Right ventricle myocardium superior (tissue), 1 donor: ENCODE data around the gene AAR2. TPM values are rescaled to one million over a fixed set of nuclear protein-coding genes. Genes with fewer than 3 reads are reported as not detected.

Source experiments
- ATAC-seq: fragments of 200-7000 bp; cut with Tn5 transposase; one replicate; pipeline ENCODE4 v1.9.1; 2020; ENCODE audit warnings: mild to moderate bottlenecking; ENCODE audit not compliant: poor library complexity
- DNase-seq: peaks from one replicate; pipeline ENCODE4 v3.0.0-alpha.2; 2020
- intact Hi-C: fragments of 100-400 bp; cut with DNase I; formaldehyde crosslinking; loops from one replicate; pipeline ENCODE4 v1.11.2; 2022
- total RNA-seq: library from RNA; stranded (reverse); fragmentation: NEBNext Ultra II Directional; extraction: Animal tissue kit (Norgen Biotek cat#: 25700); gene quantifications from one replicate; pipeline ENCODE4 v1.2.1, GENCODE V29; 2021
- donor health status: DM: no; HTN: yes; CAD: no; lungs with severe emphysema.

AAR2 gene
- total RNA-seq, 1 donor from 2014 or later: 12.7 TPM

DNA sequence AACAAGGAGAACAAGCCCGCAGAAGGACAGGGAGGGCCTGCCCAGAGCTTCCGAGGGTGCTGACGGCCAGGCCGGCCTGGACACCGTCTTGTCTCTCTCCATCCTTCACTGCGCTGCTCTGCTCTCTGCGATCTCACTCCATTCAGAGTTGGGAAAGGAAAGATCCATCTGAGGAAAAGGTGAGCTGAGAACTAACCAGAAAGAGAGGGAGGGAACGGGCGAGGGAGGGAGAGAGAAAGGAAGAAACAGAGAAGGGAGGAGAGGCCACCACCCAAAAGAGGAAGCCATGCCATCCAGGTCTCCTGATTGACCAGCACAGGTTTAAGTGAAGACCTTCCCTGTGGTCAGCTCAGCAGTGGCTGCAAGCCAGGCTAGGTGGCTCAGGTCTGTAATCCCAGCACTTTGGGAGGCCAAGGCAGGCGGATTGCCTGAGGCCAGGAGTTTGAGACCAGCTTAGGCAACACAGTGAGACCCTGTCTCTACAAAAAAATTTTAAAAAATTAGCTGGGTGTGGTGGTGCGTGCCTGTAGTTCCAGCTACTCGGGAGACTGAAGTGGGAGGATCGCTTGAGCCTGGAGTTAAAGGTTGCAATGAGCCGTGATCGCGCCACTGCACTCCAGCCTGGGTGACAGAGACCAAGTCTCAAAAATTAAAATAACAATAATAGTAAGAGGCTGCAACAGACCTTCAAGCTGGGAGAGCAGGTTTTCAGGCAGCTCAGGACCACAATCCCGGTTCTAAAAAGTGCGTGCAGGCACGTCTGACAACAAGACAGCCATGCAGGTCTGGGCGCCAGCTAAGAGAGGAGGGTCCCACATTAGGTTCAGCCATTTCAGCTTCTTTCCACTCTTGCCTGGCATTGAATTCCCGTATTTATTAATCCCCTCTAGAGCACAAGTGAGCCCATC, 35.6 kb downstream of the AAR2 start:
- no peak for DNase-seq
- intact Hi-C loops: no loop called here
- ATAC-seq: no peak

DNA sequence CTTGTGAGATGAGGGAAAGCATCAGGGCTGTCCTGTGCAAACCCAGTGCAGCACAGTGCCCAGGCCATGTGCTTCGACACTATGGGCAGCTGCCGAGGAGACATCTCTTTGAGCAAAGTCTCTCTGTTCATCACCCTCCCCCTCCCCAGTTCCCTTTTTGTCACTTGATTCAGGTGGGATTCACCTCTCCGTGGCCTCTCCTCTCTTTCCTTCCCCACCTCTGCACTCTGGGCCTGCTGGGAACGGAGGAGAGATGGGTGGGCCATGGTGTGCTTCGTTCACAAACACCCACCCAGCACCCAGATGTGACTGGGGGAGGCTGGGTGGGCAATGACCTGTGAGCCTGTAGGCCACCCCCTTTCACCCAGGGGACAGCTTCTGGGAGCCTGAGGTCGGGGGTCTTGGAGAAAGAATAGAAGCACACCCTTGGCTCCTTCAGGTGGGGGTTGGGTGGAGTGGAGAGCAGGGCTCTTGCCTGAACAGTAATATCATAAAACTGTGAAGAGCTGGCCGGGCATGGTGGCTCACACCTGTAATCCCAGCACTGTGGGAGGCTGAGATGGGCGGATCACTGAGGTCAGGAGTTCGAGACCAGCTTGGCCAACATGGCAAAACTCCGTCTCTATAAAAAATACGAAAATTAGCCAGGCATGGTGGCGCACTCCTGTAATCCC, 36.4 kb downstream of the AAR2 start:
- DNase-seq: no peak
- intact Hi-C loops: no loop called here
- no peak for ATAC-seq

DNA sequence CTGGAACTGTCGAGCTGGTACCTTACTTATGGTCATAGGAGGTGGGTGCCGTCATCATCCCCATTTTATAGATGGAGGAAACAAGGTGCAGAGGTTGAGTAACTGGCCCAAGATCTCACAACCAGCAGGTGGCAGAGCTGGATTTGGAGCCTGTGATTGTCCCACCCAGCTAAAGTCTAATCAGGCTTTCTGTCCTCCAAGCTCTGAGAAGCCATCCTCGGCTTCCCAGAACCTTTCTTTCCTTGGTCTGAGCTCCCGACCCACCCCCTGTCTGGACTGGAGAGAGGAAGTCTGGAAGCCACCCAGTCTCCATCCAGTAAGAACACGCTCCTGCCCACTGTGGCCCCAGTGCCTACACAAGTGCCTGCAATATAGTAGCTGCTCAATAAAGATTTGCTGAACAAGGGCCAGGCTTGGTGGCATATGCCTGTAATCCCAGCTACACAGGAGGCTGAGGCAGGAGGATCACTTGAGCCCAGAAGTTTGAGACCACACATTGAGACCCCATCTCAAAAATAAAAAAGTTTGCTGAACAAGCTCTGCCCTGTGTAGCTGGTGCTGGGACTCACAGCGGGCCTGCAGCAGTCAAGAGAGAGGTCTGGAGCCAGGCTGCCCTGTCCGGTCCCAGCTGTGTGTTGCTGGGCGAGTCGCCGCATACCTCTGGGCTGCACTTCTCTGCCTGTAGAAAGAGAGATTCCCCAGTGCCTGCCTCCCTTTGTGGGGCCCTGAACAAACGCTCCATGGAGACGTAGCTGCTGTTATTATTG, 37.3 kb downstream of the AAR2 start:
- intact Hi-C loops: no loop called here
- DNase-seq (no peak), ATAC-seq (no peak)

DNA sequence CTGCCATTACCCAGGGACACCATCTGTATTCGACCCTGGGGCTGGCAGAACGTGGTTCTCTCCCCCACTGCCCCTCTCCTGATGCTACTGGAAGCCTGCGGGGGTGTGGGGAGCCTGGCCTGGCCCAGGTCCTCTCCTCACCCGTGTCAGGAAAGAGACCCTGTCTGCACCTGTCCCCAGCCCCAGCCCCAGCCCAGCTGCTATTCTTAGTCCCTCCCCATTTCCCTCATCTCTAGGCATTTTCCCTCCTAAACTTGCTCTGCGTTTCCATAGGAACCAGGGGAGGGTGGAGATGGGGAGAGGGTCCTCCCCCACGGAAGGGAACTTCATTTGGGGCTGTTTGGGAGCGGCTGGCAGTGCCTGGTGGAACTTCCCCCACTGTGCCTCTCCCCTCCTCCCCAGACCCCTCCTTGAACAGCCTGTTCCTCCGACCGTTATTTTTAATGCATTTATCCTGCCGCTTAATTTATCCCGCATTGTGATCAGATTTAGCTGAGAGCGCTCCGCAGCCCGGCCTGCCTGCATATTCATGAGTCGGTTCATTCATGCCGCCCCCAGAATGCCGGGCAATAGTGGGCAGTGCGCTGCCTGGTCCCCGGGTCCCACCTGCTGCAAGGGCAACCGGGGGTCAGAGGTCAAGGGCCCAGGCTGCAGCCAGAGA, 38.0 kb downstream of the AAR2 start:
- no peak for DNase-seq
- intact Hi-C loops: no loop called here
- ATAC-seq: no peak

DNA sequence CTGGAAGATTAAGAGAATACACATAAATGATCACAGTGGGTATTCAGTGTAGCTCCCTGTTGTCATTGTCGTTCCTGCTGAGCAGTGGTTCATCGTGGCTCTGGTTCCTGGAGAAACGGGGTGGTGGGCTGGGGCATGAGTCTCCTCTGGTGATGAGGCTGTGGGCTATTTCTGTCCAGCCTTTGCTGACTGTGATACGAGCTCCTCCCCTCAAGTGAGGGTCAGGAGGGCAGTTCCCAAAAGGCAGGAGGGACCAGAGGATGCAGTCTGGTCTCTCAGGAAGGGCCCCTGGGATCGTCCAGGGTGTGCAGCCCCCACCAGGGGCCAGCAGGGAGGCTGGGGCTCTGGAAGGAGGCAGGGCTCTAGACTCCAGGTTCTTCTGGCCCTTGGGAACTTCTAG, 38.7 kb downstream of the AAR2 start:
- ATAC-seq (no peak), DNase-seq (no peak)
- intact Hi-C loops: no loop called here

DNA sequence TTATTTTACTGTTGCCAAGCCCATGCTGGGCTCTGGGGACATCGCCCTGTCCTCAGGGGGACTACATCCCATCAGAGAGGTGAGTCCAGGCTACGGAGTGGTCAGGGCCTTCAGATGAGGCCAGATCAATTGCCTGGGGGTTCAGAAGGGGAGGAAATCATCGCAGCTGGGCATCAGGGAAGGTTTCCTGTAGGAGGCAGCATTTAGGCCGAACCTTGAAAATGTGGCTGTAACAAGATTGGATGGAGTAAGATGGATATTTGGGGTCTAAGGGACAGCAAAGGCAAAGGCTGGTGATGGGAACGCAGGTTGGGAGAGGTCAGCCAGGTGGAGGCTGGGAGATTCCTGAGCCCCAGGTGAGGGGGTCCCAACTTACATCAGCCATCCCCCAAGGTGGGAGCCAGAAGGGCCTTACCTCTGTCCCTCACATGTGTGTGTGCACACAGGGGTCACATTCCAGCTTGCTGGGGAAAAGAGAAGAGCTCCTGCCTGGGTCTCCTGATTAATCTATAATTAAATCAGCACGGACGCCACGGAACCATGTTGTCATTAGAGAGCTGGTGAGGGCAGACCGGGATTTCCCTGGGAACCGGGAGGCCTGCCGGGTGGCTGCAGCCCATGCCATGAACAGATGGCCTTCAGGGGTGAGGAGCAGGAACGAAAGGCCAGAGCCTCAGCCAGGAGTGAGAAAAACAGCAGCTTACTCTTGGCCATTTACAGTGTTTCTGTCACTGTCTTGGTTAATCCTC, 39.3 kb downstream of the AAR2 start:
- intact Hi-C loops: no loop called here
- no peak for DNase-seq

DNA sequence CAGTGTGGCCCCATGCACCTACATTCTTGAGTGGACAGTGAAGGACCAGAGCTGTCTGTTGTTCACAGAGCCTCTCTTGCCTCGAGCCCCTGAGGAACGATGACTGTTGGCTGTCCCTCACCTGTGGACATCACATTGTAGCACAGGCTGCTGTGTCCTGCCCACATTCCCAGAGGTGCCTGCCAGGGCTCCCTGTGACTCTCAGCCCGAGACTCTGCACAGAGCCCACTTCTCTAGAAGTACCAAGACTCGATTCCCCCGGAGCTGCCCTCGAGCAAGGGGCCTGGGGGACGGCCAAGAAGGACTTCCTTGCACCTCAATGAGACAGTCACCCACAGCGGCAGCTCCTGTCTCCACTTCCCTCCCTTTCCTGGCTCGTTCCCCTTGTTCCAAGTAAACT, 41.3 kb downstream of the AAR2 start:
- no peak for DNase-seq
- intact Hi-C loops: no loop called here
- ATAC-seq: no peak

More for the DNA sequence above, 39.3 kb downstream of the AAR2 start:
- ATAC-seq: no peak

DNA sequence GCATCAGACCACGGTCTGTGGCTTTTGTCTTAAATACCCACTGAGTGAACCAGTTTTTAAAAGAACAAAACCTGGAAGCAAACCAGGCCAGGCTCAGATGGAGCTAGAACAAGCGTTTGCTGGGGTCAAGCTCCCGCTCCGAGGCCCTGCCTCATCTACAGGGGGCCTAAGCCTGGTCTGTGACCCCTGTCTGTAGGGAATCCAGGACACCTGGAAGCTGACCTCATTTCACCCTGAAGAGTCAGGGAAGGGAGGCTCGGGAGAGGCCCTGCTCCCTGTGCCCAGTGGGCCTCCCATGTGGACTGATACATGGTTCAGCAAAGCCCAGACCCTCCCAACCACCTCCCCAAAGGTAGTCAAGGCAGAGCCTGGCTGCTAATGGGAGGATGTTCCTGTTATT, 43.1 kb downstream of the AAR2 start:
- DNase-seq (no peak), ATAC-seq (no peak)
- intact Hi-C loops: no loop called here

DNA sequence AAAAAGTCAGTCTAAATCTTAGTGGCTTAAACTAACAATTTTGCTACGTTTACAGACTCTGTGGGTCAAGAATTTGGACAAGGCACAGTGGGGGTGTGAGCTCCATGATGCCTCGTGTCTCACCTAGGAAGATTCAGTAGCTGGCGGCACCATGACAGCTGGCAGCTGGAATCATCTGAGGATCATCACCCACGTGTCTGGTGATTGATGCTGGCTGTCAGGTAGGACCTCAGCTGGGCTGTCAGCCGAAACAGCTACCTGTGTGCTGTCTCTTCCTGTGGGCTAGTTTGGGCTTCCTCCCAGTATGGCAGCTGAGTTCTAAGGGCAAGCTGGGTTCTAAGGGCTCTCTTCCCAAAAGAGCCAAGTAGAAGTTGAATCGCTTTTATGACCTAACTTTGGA, 43.5 kb downstream of the AAR2 start:
- DNase-seq (no peak), ATAC-seq (no peak)
- intact Hi-C loops: no loop called here

DNA sequence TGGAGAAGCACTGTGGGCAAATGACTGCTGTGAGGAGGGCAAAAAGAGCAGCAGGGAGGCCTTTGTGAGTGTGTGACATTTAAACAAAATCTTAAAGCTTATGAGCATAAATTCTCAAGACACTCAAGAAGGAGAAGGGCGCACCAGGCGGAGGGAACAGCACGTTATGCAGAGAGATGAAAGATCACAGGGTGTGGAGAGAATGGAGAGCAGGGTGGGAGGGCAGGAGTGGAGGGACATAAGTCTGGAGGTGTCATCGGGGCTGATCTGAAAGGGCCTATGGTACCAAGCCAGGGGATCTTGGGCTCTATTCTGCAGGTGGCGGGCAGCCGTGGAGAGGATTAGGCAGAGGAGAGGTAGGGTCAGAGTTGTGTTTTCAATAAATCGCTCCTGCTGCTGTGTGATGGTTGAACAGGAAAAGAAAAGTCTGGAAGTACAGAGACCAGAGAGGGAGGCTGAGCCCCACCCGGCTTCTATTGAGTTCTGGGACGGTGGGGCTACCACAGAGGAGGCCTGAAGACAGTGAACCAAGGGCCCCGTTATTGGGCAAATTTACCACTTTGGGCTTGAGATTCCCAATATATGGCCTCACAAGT, 45.6 kb downstream of the AAR2 start:
- ATAC-seq (no peak), DNase-seq (no peak)
- intact Hi-C loops: no loop called here

DNA sequence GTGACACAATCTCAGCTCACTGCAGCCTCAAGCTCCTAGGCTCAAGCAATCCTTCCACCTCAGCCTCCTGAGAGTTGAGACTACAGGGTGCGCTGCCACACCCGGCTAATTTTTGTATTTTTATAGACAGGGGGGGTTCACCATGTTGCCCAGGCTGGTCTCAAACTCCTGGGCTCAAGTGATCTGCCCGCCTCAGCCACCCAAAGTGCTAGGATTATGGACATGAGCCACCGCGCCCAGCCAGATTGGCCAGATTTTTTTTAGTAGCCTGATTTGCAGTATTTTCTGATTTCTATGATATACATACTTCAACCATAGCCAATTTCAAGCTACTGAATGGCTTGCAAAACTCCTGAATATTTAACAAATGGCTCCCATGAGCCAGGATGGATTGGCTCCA, 48.5 kb downstream of the AAR2 start:
- DNase-seq: no peak
- no peak for ATAC-seq
- intact Hi-C loops: no loop called here

DNA sequence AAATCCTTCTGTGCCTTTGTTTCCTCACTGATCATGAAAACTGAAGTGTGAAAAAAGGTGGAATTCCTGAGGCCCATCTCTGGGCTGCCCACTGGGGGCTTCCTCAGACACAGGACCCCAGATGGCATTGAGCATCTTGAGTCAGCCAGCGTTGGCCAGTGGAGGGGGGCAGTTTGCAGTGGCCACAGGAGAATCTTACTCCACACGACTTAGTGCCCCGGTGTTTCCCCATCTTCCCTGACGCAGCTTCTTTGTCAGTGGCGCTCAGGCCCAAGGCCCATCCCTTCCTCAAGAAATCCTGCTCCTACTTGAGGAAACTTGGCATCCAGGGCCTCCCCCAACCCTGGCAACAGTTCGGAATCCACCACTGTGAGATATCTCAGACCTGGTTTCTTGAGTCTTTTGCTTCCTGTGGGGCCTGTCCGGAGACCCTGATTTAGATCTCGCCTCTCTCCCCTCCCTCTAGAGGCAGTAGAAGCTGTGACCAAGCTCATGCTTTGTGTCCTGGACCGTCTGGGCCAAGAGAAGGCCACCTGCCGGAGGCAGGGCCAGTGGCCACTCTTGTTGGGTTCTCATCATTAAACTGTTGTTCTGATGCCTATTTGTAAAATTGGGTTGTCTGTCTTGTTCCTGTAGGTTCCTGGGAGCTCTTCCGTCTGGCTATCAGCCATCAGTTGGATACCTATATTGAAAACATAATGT, 49.6 kb downstream of the AAR2 start:
- ATAC-seq (no peak), DNase-seq (no peak)

DNA sequence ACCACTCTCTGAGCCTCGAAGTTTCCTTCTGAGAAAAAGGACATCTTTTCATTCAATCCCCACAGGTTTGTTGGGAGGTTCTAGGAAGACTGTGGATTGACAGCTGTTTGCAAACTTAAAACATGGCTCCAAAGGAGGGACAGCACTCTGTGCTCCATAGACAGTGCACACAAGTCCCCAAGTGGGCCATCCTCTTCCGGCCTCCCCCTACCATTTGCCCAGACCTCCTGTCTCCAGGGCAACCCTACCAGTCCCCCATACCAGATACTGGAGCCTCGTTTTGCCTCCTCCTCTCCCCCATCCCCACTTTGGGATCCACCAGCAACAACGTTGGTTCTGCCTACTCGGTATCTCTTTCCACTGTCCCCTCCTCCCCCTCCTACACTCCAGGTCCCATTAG, 61.4 kb downstream of the AAR2 start:
- no peak for DNase-seq
- ATAC-seq: no peak
- intact Hi-C loops: no loop called here

More for the DNA sequence above, 49.6 kb downstream of the AAR2 start:
- intact Hi-C loops: no loop called here

DNA sequence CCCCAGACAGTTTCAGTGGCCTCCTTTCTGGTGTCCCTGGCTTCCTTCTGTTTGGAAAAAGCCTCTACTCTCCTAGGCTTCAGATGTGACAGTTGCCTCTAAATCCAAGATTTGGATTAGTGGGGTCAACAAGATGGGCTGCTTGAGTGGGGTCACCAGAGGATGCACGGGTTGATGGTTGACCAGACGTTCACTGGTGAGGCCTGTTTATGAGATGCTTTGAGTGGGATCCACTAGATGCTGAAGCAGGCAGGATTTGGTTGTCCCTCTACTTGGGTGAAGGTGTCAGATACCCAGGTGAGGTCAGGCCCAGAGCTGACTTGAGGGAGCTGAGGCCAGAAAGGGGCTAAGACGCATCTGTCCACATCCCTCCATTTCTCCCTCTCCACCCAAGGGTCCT, 61.8 kb downstream of the AAR2 start:
- DNase-seq (no peak), ATAC-seq (no peak)
- intact Hi-C loops: no loop called here

DNA sequence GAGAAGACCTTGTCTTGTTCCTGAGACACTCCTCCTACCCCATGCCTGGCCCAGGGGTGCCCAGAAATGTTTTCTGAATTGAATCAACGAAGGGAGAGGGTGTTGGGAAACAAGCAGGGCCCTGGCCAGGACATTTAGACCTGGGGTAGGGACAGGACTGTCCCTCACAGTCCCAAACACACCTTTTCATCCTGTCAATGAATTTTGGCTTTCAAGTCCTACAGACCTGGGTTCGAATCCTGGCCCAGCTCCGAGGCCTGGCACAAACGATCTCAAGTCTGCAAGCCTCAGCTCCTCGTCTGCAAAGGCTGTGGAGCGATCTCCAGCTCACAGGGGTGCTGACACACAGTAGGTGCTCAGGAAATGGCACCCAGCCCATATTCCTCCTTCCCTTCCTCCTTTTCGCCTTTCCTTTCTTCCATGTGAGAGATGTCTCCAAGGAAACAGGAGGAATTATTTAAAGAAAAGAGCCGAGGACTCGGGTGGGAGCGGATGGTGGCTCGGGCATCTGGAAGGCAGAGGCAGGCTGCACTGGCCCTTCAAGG, 62.6 kb downstream of the AAR2 start:
- ATAC-seq: no peak
- intact Hi-C loops: no loop called here
- no peak for DNase-seq

DNA sequence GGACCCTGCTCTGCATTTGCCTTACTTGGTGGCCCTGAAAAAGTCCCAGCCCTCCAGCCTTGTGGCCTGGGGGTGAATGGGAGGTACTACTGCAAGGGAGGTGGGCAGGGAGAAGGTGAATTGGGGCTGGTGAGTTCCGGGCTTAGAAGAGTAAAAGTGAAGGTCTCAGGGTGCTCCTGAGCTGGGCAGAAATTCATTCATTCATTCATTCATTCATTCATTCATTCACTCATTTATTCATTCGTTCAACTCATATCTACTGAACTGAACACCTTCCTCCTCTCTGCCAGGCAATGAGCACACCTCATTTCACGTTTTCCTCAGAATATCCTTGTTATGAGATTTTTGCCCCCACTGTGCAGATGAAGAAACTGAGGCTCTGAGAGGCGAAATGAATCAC, 63.2 kb downstream of the AAR2 start:
- ATAC-seq: no peak
- intact Hi-C loops: no loop called here

More for the DNA sequence above, 63.2 kb downstream of the AAR2 start:
- DNase-seq: no peak
